Parathyroid adenoma (tissue), 2 donors: Measurements from ENCODE around the gene ALG8.
A peak's percentile ranks its signal among the peaks of the same experiment; 100 is the strongest.

Source experiments
- H2AFZ ChIP-seq: fragments of 300-600 bp; sonication (generic); one replicate; pipeline ENCODE4 v1.7.0; 2017; ENCODE audit warnings: antibody characterized with exemption, mild to moderate bottlenecking
- H3K27ac ChIP-seq: fragments of 300-600 bp; sonication (generic); one replicate; pipeline ENCODE4 v1.7.0; 2017
- H3K27me3 ChIP-seq: fragments of 300-600 bp; sonication (generic); one replicate; pipeline ENCODE4 v1.7.0; 2017; ENCODE audit warnings: low read length; ENCODE audit not compliant: control insufficient read depth, insufficient read depth
- H3K36me3 ChIP-seq: fragments of 300-600 bp; sonication (generic); one replicate; pipeline ENCODE4 v1.7.0; 2017; ENCODE audit warnings: low read length; ENCODE audit not compliant: control insufficient read depth, insufficient read depth
- H3K4me1 ChIP-seq: fragments of 300-600 bp; sonication (generic); one replicate; pipeline ENCODE4 v1.7.0; 2017; ENCODE audit warnings: control low read depth
- H3K4me2 ChIP-seq: fragments of 300-600 bp; sonication (generic); one replicate; pipeline ENCODE4 v1.7.0; 2017; ENCODE audit warnings: low read length
- H3K4me3 ChIP-seq: fragments of 300-600 bp; sonication (generic); one replicate; pipeline ENCODE4 v1.7.0; 2017; ENCODE audit warnings: low read depth, low read length
- H3K79me2 ChIP-seq: fragments of 300-600 bp; sonication (generic); one replicate; pipeline ENCODE4 v1.7.0; 2017; ENCODE audit warnings: control low read depth
- H3K9ac ChIP-seq: fragments of 300-600 bp; sonication (generic); one replicate; pipeline ENCODE4 v1.7.0; 2017; ENCODE audit warnings: mild to moderate bottlenecking
- H3K9me3 ChIP-seq: fragments of 300-600 bp; sonication (generic); one replicate; pipeline ENCODE4 v1.7.0; 2017; ENCODE audit warnings: low read length; ENCODE audit not compliant: control insufficient read depth
- CTCF ChIP-seq: fragments of 300-600 bp; sonication (generic); IDR thresholded peaks from one replicate; pipeline ENCODE4 v1.7.0; 2017; ENCODE audit warnings: antibody characterized with exemption, mild to moderate bottlenecking
- donor health status: primary hyperparathyroidism.

The ALG8 gene

GRCh38 chr11:78067704-78068103 is 71.7 kb downstream of the ALG8 start:
- no peak for TF ChIP-seq CTCF
- Histone ChIP-seq H2AFZ (no peak overlapping the region), H3K9ac (no peak overlapping the region), H3K79me2 (peaks cover 2% of the 10 kb centered on the region), H3K4me3 (no peak overlapping the region), H3K27me3 (no peaks in the 10 kb centered on the region), H3K4me2 (no peak overlapping the region), H3K36me3 (no peaks in the 10 kb centered on the region), H3K27ac (peak overlapping the region; percentile 67), H3K9me3 (no peaks in the 10 kb centered on the region), H3K4me1 (peaks cover 10% of the 10 kb centered on the region)

GRCh38 chr11:78066471-78066870 is 73.0 kb downstream of the ALG8 start:
- H3K4me2 ChIP-seq = peak overlapping the region; percentile 9
- H3K79me2 ChIP-seq = peaks cover 2% of the 10 kb centered on the region
- no peak overlapping the region for H3K4me3 ChIP-seq
- no peak overlapping the region for H3K9ac ChIP-seq
- peak overlapping the region; percentile 67 for H3K27ac ChIP-seq
- H3K36me3 ChIP-seq = no peaks in the 10 kb centered on the region
- no peak for TF ChIP-seq CTCF
- H3K27me3 ChIP-seq = no peaks in the 10 kb centered on the region
- no peaks in the 10 kb centered on the region for H3K9me3 ChIP-seq
- H3K4me1 ChIP-seq = peaks cover 14% of the 10 kb centered on the region
- H2AFZ ChIP-seq = no peak overlapping the region

GRCh38 chr11:78065203-78065602 is 74.2 kb downstream of the ALG8 start:
- H3K9me3 ChIP-seq = no peaks in the 10 kb centered on the region
- H3K36me3 ChIP-seq = no peaks in the 10 kb centered on the region
- H3K4me3 ChIP-seq = peak overlapping the region; percentile 50
- H3K4me1 ChIP-seq = peaks cover 20% of the 10 kb centered on the region
- H3K27ac ChIP-seq = peak overlapping the region; percentile 95
- no peaks in the 10 kb centered on the region for H3K27me3 ChIP-seq
- no peak for TF ChIP-seq CTCF
- no peak overlapping the region for H2AFZ ChIP-seq
- peak overlapping the region; percentile 53 for H3K4me2 ChIP-seq
- peaks cover 2% of the 10 kb centered on the region for H3K79me2 ChIP-seq
- H3K9ac ChIP-seq = no peak overlapping the region

- TF ChIP-seq CTCF = no peak
Measured at GRCh38 chr11:78063440-78064181, 75.8 kb downstream of the ALG8 start, which contains the start of gene THRSP. TSS of gene THRSP (plus strand) at chr11:78063861. CDS start at chr11:78063882, 21 bp downstream.

GRCh38 chr11:78062671-78063070 is 76.8 kb downstream of the ALG8 start:
- no peak for TF ChIP-seq CTCF
- no peaks in the 10 kb centered on the region for H3K36me3 ChIP-seq
- no peak overlapping the region for H2AFZ ChIP-seq
- no peak overlapping the region for H3K4me2 ChIP-seq
- peaks cover 14% of the 10 kb centered on the region for H3K4me1 ChIP-seq
- no peak overlapping the region for H3K4me3 ChIP-seq
- H3K79me2 ChIP-seq = peaks cover 2% of the 10 kb centered on the region
- H3K9me3 ChIP-seq = no peaks in the 10 kb centered on the region
- H3K9ac ChIP-seq = no peak overlapping the region
- no peaks in the 10 kb centered on the region for H3K27me3 ChIP-seq
- H3K27ac ChIP-seq = peak overlapping the region; percentile 95

More at GRCh38 chr11:78063440-78064181, 75.8 kb downstream of the ALG8 start, which contains the start of gene THRSP:
- Histone ChIP-seq H3K9me3 (no peaks in the 10 kb centered on the region), H3K27me3 (no peaks in the 10 kb centered on the region), H3K79me2 (peaks cover 2% of the 10 kb centered on the region), H3K27ac (peak within 1 kb of the TSS; percentile 95), H3K4me1 (peaks cover 20% of the 10 kb centered on the region), H2AFZ (peak within 1 kb of the TSS; percentile 53), H3K9ac (peak within 1 kb of the TSS; percentile 35), H3K36me3 (no peaks in the 10 kb centered on the region), H3K4me3 (peak within 1 kb of the TSS; percentile 50), H3K4me2 (peak within 1 kb of the TSS; percentile 58)
